Measurements from ENCODE around the gene NT5DC2. TPM values are rescaled to one million over a fixed set of nuclear protein-coding genes. Genes with fewer than 3 reads are reported as not detected.

The NT5DC2 gene
- total RNA-seq, 1 donor from 2014 or later: 60.8 TPM

GRCh38 chr3:52520141-52520667 is 13.5 kb downstream of the NT5DC2 start:
- Mint-ChIP-seq H3K9me3 (no peaks in the 10 kb centered on the region), H3K27me3 (ENCODE audit: insufficient read depth) (no peaks in the 10 kb centered on the region), H3K36me3 (ENCODE audit: low read depth) (no peaks in the 10 kb centered on the region), H3K27ac (no peak overlapping the region), H3K4me3 (no peak overlapping the region), H3K4me1 (ENCODE audit: low read depth) (no peaks in the 10 kb centered on the region)
- intact Hi-C loops (cut with micrococcal nuclease): no loop called here
- DNase-seq (ENCODE audit: low spot score): no peak

GRCh38 chr3:52519445-52520140 is 14.1 kb downstream of the NT5DC2 start:
- H3K9me3 Mint-ChIP-seq: no peaks in the 10 kb centered on the region
- H3K4me1 Mint-ChIP-seq (ENCODE audit: low read depth): no peaks in the 10 kb centered on the region
- intact Hi-C loops (cut with micrococcal nuclease): no loop called here

GRCh38 chr3:52518723-52519444 is 14.8 kb downstream of the NT5DC2 start:
- no peaks in the 10 kb centered on the region for H3K36me3 Mint-ChIP-seq (ENCODE audit: low read depth)
- intact Hi-C loops (cut with micrococcal nuclease): no loop called here
- no peaks in the 10 kb centered on the region for H3K9me3 Mint-ChIP-seq

More at GRCh38 chr3:52519445-52520140, 14.1 kb downstream of the NT5DC2 start:
- Mint-ChIP-seq H3K27me3 (ENCODE audit: insufficient read depth) (no peaks in the 10 kb centered on the region), H3K36me3 (ENCODE audit: low read depth) (no peaks in the 10 kb centered on the region), H3K4me3 (no peak overlapping the region), H3K27ac (no peak overlapping the region)
- no peak for DNase-seq (ENCODE audit: low spot score)

GRCh38 chr3:52517796-52518722 is 15.6 kb downstream of the NT5DC2 start:
- H3K4me3 Mint-ChIP-seq: no peak overlapping the region
- no peak overlapping the region for H3K27ac Mint-ChIP-seq
- H3K27me3 Mint-ChIP-seq (ENCODE audit: insufficient read depth): no peaks in the 10 kb centered on the region
- no peaks in the 10 kb centered on the region for H3K4me1 Mint-ChIP-seq (ENCODE audit: low read depth)
- intact Hi-C loops (cut with micrococcal nuclease): no loop called here
- DNase-seq (ENCODE audit: low spot score): no peak
- H3K9me3 Mint-ChIP-seq: no peaks in the 10 kb centered on the region
- no peaks in the 10 kb centered on the region for H3K36me3 Mint-ChIP-seq (ENCODE audit: low read depth)

More at GRCh38 chr3:52518723-52519444, 14.8 kb downstream of the NT5DC2 start:
- H3K27me3 Mint-ChIP-seq (ENCODE audit: insufficient read depth): no peaks in the 10 kb centered on the region
- no peak overlapping the region for H3K4me3 Mint-ChIP-seq
- H3K4me1 Mint-ChIP-seq (ENCODE audit: low read depth): no peaks in the 10 kb centered on the region
- DNase-seq (ENCODE audit: low spot score): no peak
- H3K27ac Mint-ChIP-seq: no peak overlapping the region

GRCh38 chr3:52516509-52517195 is 17.0 kb downstream of the NT5DC2 start:
- Mint-ChIP-seq H3K36me3 (ENCODE audit: low read depth) (no peaks in the 10 kb centered on the region), H3K9me3 (no peaks in the 10 kb centered on the region), H3K27me3 (ENCODE audit: insufficient read depth) (no peaks in the 10 kb centered on the region), H3K4me3 (no peak overlapping the region), H3K4me1 (ENCODE audit: low read depth) (no peaks in the 10 kb centered on the region), H3K27ac (no peak overlapping the region)
- no peak for DNase-seq (ENCODE audit: low spot score)
- intact Hi-C loops (cut with micrococcal nuclease): no loop called here

- no peak overlapping the region for H3K27ac Mint-ChIP-seq
- H3K4me3 Mint-ChIP-seq: no peak overlapping the region
- no peak for DNase-seq (ENCODE audit: low spot score)
- no peaks in the 10 kb centered on the region for H3K9me3 Mint-ChIP-seq
- intact Hi-C loops (cut with micrococcal nuclease): no loop called here
- H3K27me3 Mint-ChIP-seq (ENCODE audit: insufficient read depth): no peaks in the 10 kb centered on the region
- H3K36me3 Mint-ChIP-seq (ENCODE audit: low read depth): no peaks in the 10 kb centered on the region
- H3K4me1 Mint-ChIP-seq (ENCODE audit: low read depth): no peaks in the 10 kb centered on the region
These were observed 18.5 kb downstream of the NT5DC2 start for GRCh38 chr3:52515192-52515591.

GRCh38 chr3:52514576-52514975 is 19.1 kb downstream of the NT5DC2 start:
- H3K4me1 Mint-ChIP-seq (ENCODE audit: low read depth): no peaks in the 10 kb centered on the region
- no peak overlapping the region for H3K4me3 Mint-ChIP-seq
- H3K27me3 Mint-ChIP-seq (ENCODE audit: insufficient read depth): no peaks in the 10 kb centered on the region
- DNase-seq (ENCODE audit: low spot score): no peak
- H3K27ac Mint-ChIP-seq: no peak overlapping the region
- intact Hi-C loops (cut with micrococcal nuclease): no loop called here
- no peaks in the 10 kb centered on the region for H3K9me3 Mint-ChIP-seq
- H3K36me3 Mint-ChIP-seq (ENCODE audit: low read depth): no peaks in the 10 kb centered on the region

GRCh38 chr3:52513281-52513680 is 20.4 kb downstream of the NT5DC2 start:
- no peak for DNase-seq (ENCODE audit: low spot score)
- Mint-ChIP-seq H3K9me3 (no peaks in the 10 kb centered on the region), H3K27ac (no peak overlapping the region), H3K27me3 (ENCODE audit: insufficient read depth) (no peaks in the 10 kb centered on the region), H3K4me3 (no peak overlapping the region), H3K36me3 (ENCODE audit: low read depth) (no peaks in the 10 kb centered on the region), H3K4me1 (ENCODE audit: low read depth) (no peaks in the 10 kb centered on the region)
- intact Hi-C loops (cut with micrococcal nuclease): no loop called here

GRCh38 chr3:52512727-52513126 is 20.9 kb downstream of the NT5DC2 start:
- H3K27ac Mint-ChIP-seq: no peak overlapping the region
- no peaks in the 10 kb centered on the region for H3K4me1 Mint-ChIP-seq (ENCODE audit: low read depth)
- no peak for DNase-seq (ENCODE audit: low spot score)
- no peaks in the 10 kb centered on the region for H3K9me3 Mint-ChIP-seq
- no peaks in the 10 kb centered on the region for H3K27me3 Mint-ChIP-seq (ENCODE audit: insufficient read depth)
- intact Hi-C loops (cut with micrococcal nuclease): no loop called here
- H3K4me3 Mint-ChIP-seq: no peak overlapping the region
- no peaks in the 10 kb centered on the region for H3K36me3 Mint-ChIP-seq (ENCODE audit: low read depth)

- no peak overlapping the region for H3K27ac Mint-ChIP-seq
- no peaks in the 10 kb centered on the region for H3K27me3 Mint-ChIP-seq (ENCODE audit: insufficient read depth)
- no peaks in the 10 kb centered on the region for H3K36me3 Mint-ChIP-seq (ENCODE audit: low read depth)
- H3K4me3 Mint-ChIP-seq: no peak overlapping the region
- intact Hi-C loops (cut with micrococcal nuclease): no loop called here
- no peaks in the 10 kb centered on the region for H3K4me1 Mint-ChIP-seq (ENCODE audit: low read depth)
- no peak for DNase-seq (ENCODE audit: low spot score)
- H3K9me3 Mint-ChIP-seq: no peaks in the 10 kb centered on the region
These were observed 21.6 kb downstream of the NT5DC2 start for GRCh38 chr3:52512105-52512504.

GRCh38 chr3:52511509-52511908 is 22.1 kb downstream of the NT5DC2 start:
- Mint-ChIP-seq H3K9me3 (no peaks in the 10 kb centered on the region), H3K4me3 (no peak overlapping the region), H3K27me3 (ENCODE audit: insufficient read depth) (no peaks in the 10 kb centered on the region), H3K36me3 (ENCODE audit: low read depth) (no peaks in the 10 kb centered on the region), H3K4me1 (ENCODE audit: low read depth) (no peaks in the 10 kb centered on the region), H3K27ac (no peak overlapping the region)
- intact Hi-C loops (cut with micrococcal nuclease): no loop called here
- no peak for DNase-seq (ENCODE audit: low spot score)

- Mint-ChIP-seq H3K4me3 (no peak overlapping the region), H3K27me3 (ENCODE audit: insufficient read depth) (no peaks in the 10 kb centered on the region), H3K27ac (no peak overlapping the region), H3K4me1 (ENCODE audit: low read depth) (no peaks in the 10 kb centered on the region), H3K9me3 (no peaks in the 10 kb centered on the region), H3K36me3 (ENCODE audit: low read depth) (no peaks in the 10 kb centered on the region)
- intact Hi-C loops (cut with micrococcal nuclease): no loop called here
- no peak for DNase-seq (ENCODE audit: low spot score)
These were observed 23.8 kb downstream of the NT5DC2 start for GRCh38 chr3:52509753-52510328.
